CD4-positive, alpha-beta T cell (primary cell): Measurements from ENCODE around the gene SNUPN. TPM values are rescaled to one million over a fixed set of nuclear protein-coding genes. Genes with fewer than 3 reads are reported as not detected.

Experiments used
- ATAC-seq: fragments of 200-7000 bp; cut with Tn5 transposase; one replicate; pipeline ENCODE4 v1.10.0; 2022; ENCODE audit warnings: mild to moderate bottlenecking; ENCODE audit not compliant: poor library complexity
- CTCF ChIA-PET: fragments of 350-600 bp; sonication (Branson Sonifier 250); formaldehyde crosslinking; loops from one replicate; lab custom pipeline; 2021; ENCODE audit warnings: antibody characterized with exemption, inconsistent platforms; lab: Charles Lee
- POLR2A ChIA-PET: fragments of 350-600 bp; sonication (Branson Sonifier 250); formaldehyde crosslinking; loops from one replicate; lab custom pipeline; 2021; ENCODE audit warnings: antibody characterized with exemption, inconsistent platforms; lab: Charles Lee
- DNase-seq, 14 experiments: peaks; one replicate each; pipeline ENCODE4 v3.0.0-alpha.2; 2013 to 2020; ENCODE audit warnings: mixed read lengths in 2 of 14
- H3K27ac ChIP-seq, 2 donors: one replicate each; pipeline versions ENCODE4 v1.5.1 to v1.7.0; 2013; ENCODE audit warnings: low read length in 2 of 2, low read depth in 1 of 2, mild to moderate bottlenecking in 1 of 2
- H3K27me3 ChIP-seq, 2 experiments: 1 replicate in 1 of 2; 2 replicates in 1 of 2; pipeline versions ENCODE4 v1.6.1 to v1.7.0; 2013; ENCODE audit warnings: low read length in 2 of 2, control low read depth in 1 of 2, mild to moderate bottlenecking in 1 of 2, moderate library complexity in 1 of 2; ENCODE audit not compliant: insufficient read depth in 2 of 2, control insufficient read depth in 1 of 2
- H3K36me3 ChIP-seq: one replicate; pipeline ENCODE4 v1.6.1; 2013; ENCODE audit warnings: low read length, control low read depth; ENCODE audit not compliant: insufficient read depth
- H3K4me1 ChIP-seq: one replicate; pipeline ENCODE4 v1.6.1; 2013; ENCODE audit warnings: low read length, control low read depth; ENCODE audit not compliant: insufficient read depth
- H3K4me3 ChIP-seq: one replicate; pipeline ENCODE4 v1.5.1; 2013; ENCODE audit warnings: mild to moderate bottlenecking, low read length, moderate library complexity
- H3K9me3 ChIP-seq, 2 experiments: 1 replicate in 1 of 2; 2 replicates in 1 of 2; pipeline versions ENCODE4 v1.6.1 to v1.7.0; 2013; ENCODE audit warnings: low read length in 2 of 2, mild to moderate bottlenecking in 2 of 2, control low read depth in 1 of 2, moderate library complexity in 1 of 2; ENCODE audit not compliant: control insufficient read depth in 1 of 2, insufficient read depth in 1 of 2
- H3K27ac Mint-ChIP-seq: one replicate; pipeline ENCODE4 v1.8.0; 2020; ENCODE audit warnings: mixed read lengths
- H3K27me3 Mint-ChIP-seq: one replicate; pipeline ENCODE4 v1.8.0; 2021; ENCODE audit warnings: mixed read lengths
- H3K36me3 Mint-ChIP-seq: one replicate; pipeline ENCODE4 v1.8.0; 2021; ENCODE audit warnings: low read depth, mixed read lengths
- H3K4me1 Mint-ChIP-seq: one replicate; pipeline ENCODE4 v1.8.0; 2021; ENCODE audit warnings: low read depth, mixed read lengths
- H3K4me3 Mint-ChIP-seq: one replicate; pipeline ENCODE4 v1.8.0; 2020; ENCODE audit warnings: mild to moderate bottlenecking, mixed read lengths
- H3K9me3 Mint-ChIP-seq: one replicate; pipeline ENCODE4 v1.8.0; 2020; ENCODE audit warnings: mixed read lengths
- CTCF ChIP-seq: fragments of 200-600 bp; IDR thresholded peaks from one replicate; pipeline ENCODE4 v1.8.0; 2022; ENCODE audit warnings: antibody characterized with exemption, mild to moderate bottlenecking
- intact Hi-C, 2 experiments: fragments of 100-400 bp; cut with DNase I in 1 of 2; cut with micrococcal nuclease in 1 of 2; formaldehyde crosslinking; loops; one replicate each; pipeline versions ENCODE4 v1.15.1 to v1.9.0; 2023 to 2025; cut with DNase I, micrococcal nuclease
- total RNA-seq, 174 experiments: library from RNA in 2 of 174; stranded (reverse) in 2 of 174; gene quantifications; one replicate each; pipeline ENCODE4 v1.2.3 and lab custom pipeline; 2021 to 2026

The SNUPN gene
- total RNA-seq, 2 experiments from 2014 or later = 10.0 to 11.6 TPM

DNA sequence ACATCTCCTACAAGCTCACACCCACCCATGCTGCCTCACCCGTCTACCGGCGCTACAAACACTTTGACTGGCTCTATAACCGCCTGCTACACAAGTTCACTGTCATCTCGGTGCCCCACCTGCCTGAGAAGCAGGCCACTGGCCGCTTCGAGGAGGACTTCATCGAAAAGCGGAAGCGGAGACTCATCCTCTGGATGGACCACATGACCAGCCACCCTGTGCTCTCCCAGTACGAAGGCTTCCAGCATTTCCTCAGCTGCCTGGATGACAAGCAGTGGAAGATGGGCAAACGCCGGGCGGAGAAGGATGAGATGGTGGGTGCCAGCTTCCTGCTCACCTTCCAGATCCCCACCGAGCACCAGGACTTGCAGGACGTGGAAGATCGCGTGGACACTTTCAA, 24.3 kb upstream of the SNUPN start:
- H3K27me3 Mint-ChIP-seq = no peaks in the 10 kb centered on the region
- Histone ChIP-seq H3K4me1 (peaks cover 41% of the 10 kb centered on the region), H3K9me3 (no peaks in the 10 kb centered on the region), H3K4me3 (no peak overlapping the region), H3K27ac (no peak overlapping the region), H3K27me3 (no peaks in the 10 kb centered on the region), H3K36me3 (no peaks in the 10 kb centered on the region)
- CTCF ChIA-PET = no interaction called here
- H3K36me3 Mint-ChIP-seq = no peaks in the 10 kb centered on the region
- H3K4me1 Mint-ChIP-seq = peaks cover 31% of the 10 kb centered on the region
- no peak for TF ChIP-seq CTCF
- no peak for ATAC-seq
- DNase-seq = no peak
- H3K9me3 Mint-ChIP-seq = no peaks in the 10 kb centered on the region
- intact Hi-C loops = loop anchor here in 1 of 2 experiments (10.0 kb wide), 2 partner anchors 1035 to 1105 kb away; partner anchors contain the start of genes ARID3B and CLK3
- peak overlapping the region; percentile 47 for H3K27ac Mint-ChIP-seq
- peak overlapping the region; percentile 86 for H3K4me3 Mint-ChIP-seq
- POLR2A ChIA-PET = interaction anchor here (1.3 kb wide), 2 partner anchors 10 to 24 kb away, joined by 3 to 4 read pairs; partner anchors contain the start of genes IMP3 and SNUPN

GRCh38 chr15:75649045-75649761, 23.7 kb upstream of the SNUPN start:
- Histone ChIP-seq H3K27ac (no peak overlapping the region), H3K27me3 (no peaks in the 10 kb centered on the region), H3K4me3 (no peak overlapping the region), H3K36me3 (no peaks in the 10 kb centered on the region), H3K4me1 (peaks cover 41% of the 10 kb centered on the region), H3K9me3 (no peaks in the 10 kb centered on the region)
- Mint-ChIP-seq H3K36me3 (no peaks in the 10 kb centered on the region), H3K4me1 (peaks cover 31% of the 10 kb centered on the region), H3K27ac (peak overlapping the region; percentile 47), H3K4me3 (peak overlapping the region; percentile 86), H3K9me3 (no peaks in the 10 kb centered on the region), H3K27me3 (no peaks in the 10 kb centered on the region)
- POLR2A ChIA-PET = interaction anchor here (1.3 kb wide), 1 partner anchor 9 kb away, joined by 4 read pairs; the partner anchor contains the start of gene IMP3
- DNase-seq = no peak
- intact Hi-C loops = loop anchor here in 1 of 2 experiments (10.0 kb wide), 2 partner anchors 1034 to 1104 kb away; partner anchors contain the start of genes ARID3B and CLK3
- no peak for ATAC-seq
- no peak for TF ChIP-seq CTCF
- CTCF ChIA-PET = no interaction called here

DNA sequence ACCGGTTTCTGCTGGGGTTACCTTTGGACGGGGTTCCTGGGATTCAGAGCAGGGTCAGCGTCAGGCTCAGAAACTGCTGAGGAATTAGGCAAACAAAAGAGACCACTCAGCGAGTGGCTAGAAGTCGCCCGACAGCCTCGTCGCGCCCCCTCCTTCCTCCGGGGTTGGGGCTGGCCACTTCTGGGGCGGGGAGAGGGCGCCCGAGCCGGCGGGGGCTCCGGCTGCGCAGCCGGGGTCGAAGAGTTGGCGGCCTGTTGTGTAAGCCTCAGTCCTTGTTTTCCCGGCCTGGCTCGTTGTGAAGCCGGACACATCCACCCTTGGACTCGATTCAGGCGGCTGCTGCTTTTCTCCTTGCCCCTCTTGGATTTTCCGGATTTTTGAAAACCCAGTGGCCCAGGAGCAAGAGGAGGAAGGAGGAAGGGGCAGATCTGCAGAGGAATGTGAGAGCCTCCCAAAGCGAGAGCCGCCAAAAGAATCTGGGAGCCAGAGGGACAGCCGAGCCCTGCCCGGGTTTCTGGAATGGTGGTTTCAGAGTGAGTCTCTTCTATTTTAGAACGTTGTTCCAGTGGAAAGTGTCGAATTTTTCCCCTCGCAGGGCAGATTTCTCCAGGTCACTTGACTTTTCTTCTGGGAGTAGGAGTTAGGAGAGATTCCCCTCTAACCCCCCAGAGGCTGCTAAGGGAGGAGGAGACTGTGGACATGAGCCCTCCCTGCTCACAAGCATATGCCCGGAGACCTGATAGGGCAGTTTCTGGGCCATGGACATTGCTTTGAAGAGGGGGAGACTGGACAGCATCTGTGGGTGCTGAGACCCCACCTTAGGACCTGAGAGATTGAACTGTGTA, 22.9 kb upstream of the SNUPN start:
- no peaks in the 10 kb centered on the region for H3K36me3 Mint-ChIP-seq
- intact Hi-C loops = loop anchor here in 1 of 2 experiments (10.0 kb wide), 2 partner anchors 1034 to 1104 kb away; partner anchors contain the start of genes ARID3B and CLK3

More for the DNA sequence above, 22.9 kb upstream of the SNUPN start:
- Histone ChIP-seq H3K4me3 (peak overlapping the region; percentile 84), H3K9me3 (no peaks in the 10 kb centered on the region), H3K27ac (no peak overlapping the region), H3K27me3 (no peaks in the 10 kb centered on the region), H3K36me3 (no peaks in the 10 kb centered on the region), H3K4me1 (peaks cover 41% of the 10 kb centered on the region)
- POLR2A ChIA-PET = interaction anchor here (1.1 to 2.9 kb wide), 13 partner anchors 8 to 301 kb away, joined by 3 to 31 read pairs (median 7); partner anchors contain the start of genes IMP3, MAN2C1, NEIL1 and PTPN9
- CTCF ChIA-PET = interaction anchor here (0.6 to 1.7 kb wide), 4 partner anchors 10 to 140 kb away, joined by 3 to 6 read pairs (median 4); partner anchors contain the start of gene PTPN9
- Mint-ChIP-seq H3K27ac (no peak overlapping the region), H3K4me1 (peaks cover 31% of the 10 kb centered on the region), H3K27me3 (no peaks in the 10 kb centered on the region), H3K9me3 (no peaks in the 10 kb centered on the region), H3K4me3 (peak overlapping the region; percentile 86)
- peak; percentile 18 for ATAC-seq
- DNase-seq = no peak
- no peak for TF ChIP-seq CTCF
